Body of pancreas (tissue), 4 donors: Measurements from ENCODE around the gene TBX18.

Source experiments
- CTCF ChIP-seq, 7 experiments: fragments of 450-650 bp in 4 of 7; fragments of 200-600 bp in 3 of 7; sonication (generic) in 3 of 7; IDR thresholded peaks; one replicate each; pipeline ENCODE4 v1.5.1; 2016 to 2019; ENCODE audit warnings: antibody characterized with exemption in 7 of 7
- POLR2A ChIP-seq, 3 donors: fragments of 450-650 bp; IDR thresholded peaks; one replicate each; pipeline ENCODE4 v1.6.1; 2016; ENCODE audit warnings: antibody characterized with exemption in 3 of 3, mild to moderate bottlenecking in 2 of 3

- TF ChIP-seq CTCF (IDR thresholded peaks at IDR 0.05) (peak in 4 of 7 experiments; percentile 17 to 35 (median 28)), POLR2A (IDR thresholded peaks at IDR 0.05) (no peak)
Measured at GRCh38 chr6:84685983-84686584, 78.3 kb downstream of the TBX18 start.
